Stimulated activated CD4-positive, alpha-beta T cell treated with anti-CD3 and anti-CD28 coated beads, TNF-alpha, amount 100 ng/mL, for 4 hours (primary cell): ENCODE measurements around the gene PTGES.

Experiments
- DNase-seq, 3 experiments: peaks; one replicate each; pipeline ENCODE4 v3.0.0-alpha.2; 2020; ENCODE audit warnings: low read depth in 3 of 3

Gene PTGES

DNA sequence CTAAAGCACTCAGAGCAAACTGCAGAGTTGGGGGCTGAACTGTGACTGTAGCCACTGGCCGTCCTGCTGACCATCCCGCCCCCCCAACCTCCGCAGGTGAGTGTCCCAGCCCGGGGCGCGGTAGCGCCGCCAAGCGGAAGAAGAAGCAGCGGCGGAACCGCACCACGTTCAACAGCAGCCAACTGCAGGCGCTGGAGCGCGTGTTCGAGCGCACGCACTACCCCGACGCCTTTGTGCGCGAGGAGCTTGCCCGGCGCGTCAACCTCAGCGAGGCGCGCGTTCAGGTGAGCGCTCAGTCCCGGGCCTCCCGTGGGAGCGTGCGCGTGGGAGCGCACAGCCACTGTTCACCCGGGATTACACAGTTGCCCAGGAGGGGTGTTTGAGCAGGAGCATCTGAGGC, 33.7 kb downstream of the PTGES start:
- no peak for DNase-seq

- DNase-seq = no peak
Observed at GRCh38 chr9:129718647-129719046, 34.2 kb downstream of the PTGES start.

- DNase-seq = no peak
Observed at GRCh38 chr9:129717991-129718390, 34.9 kb downstream of the PTGES start.

GRCh38 chr9:129716091-129716490, 36.8 kb downstream of the PTGES start:
- DNase-seq = no peak

DNA sequence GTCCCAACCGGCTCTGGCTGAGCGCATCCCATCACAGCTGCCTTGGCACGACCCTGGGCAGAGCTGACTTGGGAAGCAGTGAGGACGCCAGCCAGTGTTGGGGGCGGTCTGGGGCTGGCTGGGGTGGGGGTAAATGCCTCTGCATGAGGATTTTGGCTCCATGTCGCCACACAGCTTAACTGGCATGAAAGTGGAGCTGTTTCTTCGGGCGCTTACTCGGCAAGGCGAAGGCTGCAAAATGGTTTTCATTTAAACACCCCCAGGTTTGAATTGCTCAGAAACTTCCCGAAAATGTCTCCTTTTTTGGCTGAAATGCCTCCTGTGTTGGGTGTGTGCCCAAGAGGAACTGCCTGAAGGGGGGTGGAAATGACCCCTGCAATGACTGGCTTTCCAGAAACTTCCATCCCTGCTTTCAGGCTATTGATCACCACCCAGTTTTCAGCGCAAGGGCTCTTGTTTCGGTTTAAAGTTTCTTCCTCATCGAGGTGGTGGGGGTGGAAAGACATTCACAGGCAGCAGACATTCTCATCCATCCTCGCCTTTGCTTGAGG, 38.3 kb downstream of the PTGES start:
- DNase-seq = no peak

DNA sequence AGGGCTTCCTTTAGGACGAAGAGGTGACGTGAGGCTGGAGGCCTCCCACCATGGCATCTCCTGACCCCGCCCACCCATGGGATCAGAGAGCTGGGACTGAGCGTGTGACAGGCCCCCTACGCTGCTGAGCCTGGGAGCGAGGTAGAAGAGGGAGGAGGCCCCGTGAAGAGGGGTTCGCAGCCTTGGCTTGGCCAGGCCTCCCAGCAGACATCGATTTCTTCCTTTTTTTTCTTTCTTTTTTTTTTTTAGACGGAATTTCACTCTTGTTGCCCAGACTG, 39.5 kb downstream of the PTGES start:
- no peak for DNase-seq

GRCh38 chr9:129712634-129713401, 40.0 kb downstream of the PTGES start:
- no peak for DNase-seq

DNA sequence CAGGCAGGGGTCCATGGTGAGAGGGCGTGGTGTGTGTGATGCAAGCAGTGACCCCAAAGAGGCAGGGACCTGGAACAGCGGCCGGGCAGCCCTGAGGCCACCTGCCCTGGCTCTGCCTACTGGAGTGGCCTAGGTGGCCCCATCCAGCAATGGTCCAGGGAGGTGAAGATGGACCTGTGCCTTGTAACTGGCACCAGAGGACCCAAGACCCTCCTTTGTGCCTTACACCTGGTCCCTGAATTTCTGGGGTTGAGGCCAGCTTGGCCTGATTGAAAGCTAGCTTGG, 42.7 kb downstream of the PTGES start:
- no peak for DNase-seq

- DNase-seq = no peak
Observed at GRCh38 chr9:129709438-129710168, 43.2 kb downstream of the PTGES start.

- DNase-seq = no peak
Observed at GRCh38 chr9:129708793-129709192, 44.0 kb downstream of the PTGES start.

GRCh38 chr9:129704807-129705206, 48.0 kb downstream of the PTGES start:
- no peak for DNase-seq

DNA sequence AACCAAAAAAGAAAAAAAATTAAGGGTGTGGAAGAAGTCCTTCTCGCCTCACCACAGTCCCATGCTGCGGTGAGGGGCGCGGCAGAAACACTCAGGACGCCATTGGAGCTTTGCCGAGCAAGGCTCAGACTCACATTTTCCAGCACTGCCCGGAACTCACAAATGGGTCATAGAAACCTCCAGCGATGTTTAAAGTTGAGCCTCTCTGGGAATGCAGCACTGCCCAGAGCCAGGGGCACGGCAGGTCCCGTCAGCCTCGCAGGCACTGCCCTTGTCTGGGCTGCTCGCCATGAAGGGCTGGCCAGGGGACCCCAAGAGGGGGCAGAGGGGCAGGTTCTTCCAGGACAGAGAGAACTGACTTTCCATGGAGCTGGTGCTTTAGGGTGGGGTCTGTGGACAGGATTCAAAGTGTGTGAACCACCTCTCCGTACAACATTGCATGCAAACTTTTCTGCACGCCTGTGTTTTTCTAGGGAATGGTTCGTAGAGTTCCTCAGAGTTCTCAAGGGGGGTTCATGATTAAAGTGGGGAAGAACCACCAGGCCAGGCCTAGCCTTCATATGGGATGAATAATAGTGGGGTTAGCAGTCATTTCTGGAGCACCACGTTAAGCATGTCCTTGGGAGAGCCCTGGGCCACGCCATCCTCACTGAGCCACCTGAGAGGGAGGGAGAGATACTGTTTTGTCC, 49.0 kb downstream of the PTGES start:
- no peak for DNase-seq

- no peak for DNase-seq
Observed at GRCh38 chr9:129702589-129703520, 50.0 kb downstream of the PTGES start.

- no peak for DNase-seq
Observed at GRCh38 chr9:129701549-129701948, 51.3 kb downstream of the PTGES start.

DNA sequence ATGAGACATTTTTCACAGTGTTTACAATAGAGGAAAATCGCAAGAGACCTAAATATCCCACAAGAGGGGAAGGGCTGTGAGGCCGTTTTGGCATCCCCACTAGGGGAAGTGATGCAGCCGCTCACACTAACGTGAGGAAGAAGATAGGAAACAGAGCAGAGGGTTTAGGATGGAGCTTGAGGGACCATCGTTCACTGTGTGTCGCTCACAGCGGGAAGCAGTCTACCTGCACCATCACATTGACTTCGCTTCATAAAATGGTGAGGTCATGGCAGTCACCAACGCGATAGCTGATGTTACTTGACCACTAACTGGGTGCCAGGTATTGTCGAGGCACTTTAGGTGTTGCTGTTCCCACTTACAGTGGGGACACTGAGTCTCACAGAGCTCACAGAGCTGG, 51.8 kb downstream of the PTGES start:
- no peak for DNase-seq

DNA sequence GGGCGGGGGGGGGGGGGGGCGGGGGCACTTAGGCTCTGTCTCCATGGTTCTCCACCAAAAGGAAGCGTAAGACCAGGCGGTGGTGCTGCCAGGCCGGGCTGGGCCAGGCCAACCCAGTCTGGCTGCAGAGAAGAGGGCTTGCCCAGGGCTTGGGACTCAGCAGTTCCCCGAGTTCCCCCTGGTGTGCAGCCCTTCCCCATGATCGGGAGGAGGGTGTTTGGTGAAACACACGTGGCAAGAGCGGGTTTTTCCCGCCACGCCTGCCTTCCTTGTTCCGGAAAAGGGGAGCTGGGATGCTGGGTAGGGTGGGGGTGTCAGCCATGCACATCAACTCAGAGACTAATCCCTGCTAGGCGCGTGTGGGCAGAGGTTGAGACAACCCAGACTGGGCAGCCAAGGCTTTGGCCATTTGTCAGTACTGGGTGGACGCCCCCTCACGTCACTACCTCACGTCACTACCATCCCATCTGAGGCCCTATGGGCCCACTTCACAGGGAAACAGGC, 54.5 kb downstream of the PTGES start:
- DNase-seq = peak in 2 of 3 experiments; percentile 5 to 13

- DNase-seq = peak; percentile 21 to 52 (median 39)
Observed at GRCh38 chr9:129697656-129698253, 55.1 kb downstream of the PTGES start.

DNA sequence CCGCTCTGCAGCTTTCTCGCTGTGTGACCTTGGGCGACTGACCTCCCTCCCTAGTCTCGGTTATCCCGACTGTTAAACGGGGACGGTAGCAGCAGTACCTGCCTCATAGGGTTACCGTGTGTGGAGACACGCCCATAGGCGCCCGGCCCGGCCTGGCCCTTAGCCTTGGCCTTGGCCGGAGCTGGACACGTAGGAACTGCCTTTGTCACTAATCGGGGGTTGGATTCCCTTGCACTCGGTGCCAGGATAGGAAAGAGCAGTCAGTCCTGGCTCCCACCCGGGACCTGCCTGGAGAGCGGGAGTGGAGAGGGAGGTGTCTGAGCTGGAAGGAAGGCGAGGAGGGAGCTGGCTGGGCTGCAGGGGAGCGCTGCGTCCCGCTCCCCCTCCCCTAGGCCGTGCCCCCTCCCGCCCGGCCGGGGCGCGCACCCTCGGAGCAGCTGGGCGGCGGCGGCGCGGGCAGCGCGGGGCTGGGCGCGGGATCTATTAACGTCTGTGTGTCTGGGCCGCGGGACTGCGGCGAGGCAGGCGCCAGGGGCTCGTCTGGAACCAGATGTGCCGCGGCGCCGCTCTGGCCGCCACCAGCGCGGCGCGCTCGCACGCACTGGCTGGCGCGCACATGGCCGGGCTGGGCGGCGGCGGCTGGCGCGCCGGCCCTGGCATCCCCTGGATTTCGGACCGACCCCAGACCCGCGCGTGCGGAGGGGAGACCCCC, 55.7 kb downstream of the PTGES start:
- DNase-seq = peak in 1 of 3 experiments; percentile 1

DNA sequence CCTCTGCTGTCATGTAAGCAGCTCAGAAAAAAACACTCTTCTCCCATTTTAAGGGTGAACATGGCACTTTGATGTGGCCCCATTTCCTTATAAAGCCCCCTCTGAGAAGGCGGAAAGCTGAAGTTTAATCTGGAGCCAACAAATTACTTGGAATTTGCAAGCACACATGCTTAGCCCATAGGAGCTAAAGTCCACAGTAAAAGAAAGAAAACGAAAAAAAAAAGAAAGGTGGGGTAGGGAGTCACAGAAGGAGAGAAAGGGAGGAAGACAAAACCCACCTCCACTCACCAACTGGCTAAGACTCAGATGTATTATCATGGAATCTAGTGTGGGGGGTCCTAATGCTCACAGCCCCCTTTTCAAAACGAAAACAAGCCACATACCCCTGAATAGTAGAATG, 57.0 kb downstream of the PTGES start:
- no peak for DNase-seq

DNA sequence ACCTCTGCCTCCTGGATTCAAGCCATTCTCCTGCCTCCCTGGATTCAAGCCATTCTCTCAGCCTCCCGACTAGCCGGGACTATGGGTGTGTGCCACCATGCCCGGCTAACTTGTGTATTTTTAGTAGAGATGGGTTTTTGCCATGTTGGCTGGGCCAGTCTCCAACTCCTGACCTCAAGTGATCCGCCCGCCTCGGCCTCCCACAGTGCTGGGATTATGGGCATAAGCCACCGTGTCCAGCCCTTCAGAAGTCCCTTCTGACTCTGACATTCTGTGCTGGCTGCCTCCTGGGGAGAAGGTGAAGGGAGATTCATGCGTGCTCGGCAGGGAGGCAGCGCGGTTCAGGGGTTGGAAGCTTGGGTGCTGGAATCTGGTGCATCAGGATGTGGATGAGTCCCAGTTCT, 58.6 kb downstream of the PTGES start:
- no peak for DNase-seq

DNA sequence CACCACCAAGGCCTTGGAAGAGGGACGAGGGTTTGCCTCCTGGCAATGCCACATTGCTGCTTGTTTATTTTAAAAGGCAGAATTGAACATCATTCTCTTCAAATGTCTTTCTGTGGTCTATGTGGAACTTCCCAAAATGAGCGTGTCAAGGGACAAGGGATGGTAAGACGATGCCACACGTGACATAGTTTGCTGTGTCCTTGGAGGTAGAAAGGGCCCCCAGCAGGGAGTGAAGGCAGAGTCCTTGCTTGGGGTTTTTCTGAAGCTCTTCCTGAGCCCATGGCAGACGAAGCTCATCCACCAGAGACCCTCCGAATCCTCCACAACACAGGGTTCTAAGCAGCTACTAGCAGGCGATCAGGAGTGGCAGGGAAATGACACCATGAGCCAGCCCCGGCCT, 59.1 kb downstream of the PTGES start:
- DNase-seq = no peak
